ENCODE results near the gene RASGEF1B. TPM values are rescaled to one million over a fixed set of nuclear protein-coding genes. Genes with fewer than 3 reads are reported as not detected.
"Not testable (repeated sequence)": the region's sequence is repeated elsewhere in the genome, so short reads cannot be mapped to it uniquely, and the experiment has no call there.

Gene RASGEF1B
- total RNA-seq, 1 donor from 2014 or later: 1.0 TPM

DNA sequence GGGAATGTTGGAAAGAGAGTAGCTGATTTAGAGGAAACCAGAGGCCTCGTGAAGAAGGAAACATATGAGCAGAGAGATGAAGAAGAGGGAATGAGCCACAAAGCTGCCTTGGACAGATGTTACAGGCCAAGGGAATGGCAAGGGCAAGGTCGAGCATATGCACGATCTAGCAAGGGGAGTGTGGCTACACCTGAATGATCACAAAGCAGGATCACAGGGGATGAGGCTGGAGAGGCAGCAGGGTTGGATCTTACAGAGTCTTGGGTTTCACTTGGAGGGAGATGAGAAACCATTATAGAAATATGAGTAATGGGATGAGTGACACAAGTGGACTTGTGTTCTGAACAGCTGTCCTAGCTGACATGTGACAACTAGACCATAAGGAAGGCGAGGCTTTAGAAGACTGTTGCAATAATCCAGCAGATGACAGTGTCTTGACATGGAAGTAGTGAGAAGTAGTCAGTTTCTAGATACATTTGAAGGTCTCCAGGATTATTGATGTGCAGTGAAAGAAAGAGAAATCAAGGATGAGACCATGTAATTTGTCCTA, 58.7 kb downstream of the RASGEF1B start:
- no peak for DNase-seq (ENCODE audit: low read depth)
- no peak overlapping the region for H3K4me3 ChIP-seq (ENCODE audit: low read depth, low read length)
- TF ChIP-seq, protein P1, sequence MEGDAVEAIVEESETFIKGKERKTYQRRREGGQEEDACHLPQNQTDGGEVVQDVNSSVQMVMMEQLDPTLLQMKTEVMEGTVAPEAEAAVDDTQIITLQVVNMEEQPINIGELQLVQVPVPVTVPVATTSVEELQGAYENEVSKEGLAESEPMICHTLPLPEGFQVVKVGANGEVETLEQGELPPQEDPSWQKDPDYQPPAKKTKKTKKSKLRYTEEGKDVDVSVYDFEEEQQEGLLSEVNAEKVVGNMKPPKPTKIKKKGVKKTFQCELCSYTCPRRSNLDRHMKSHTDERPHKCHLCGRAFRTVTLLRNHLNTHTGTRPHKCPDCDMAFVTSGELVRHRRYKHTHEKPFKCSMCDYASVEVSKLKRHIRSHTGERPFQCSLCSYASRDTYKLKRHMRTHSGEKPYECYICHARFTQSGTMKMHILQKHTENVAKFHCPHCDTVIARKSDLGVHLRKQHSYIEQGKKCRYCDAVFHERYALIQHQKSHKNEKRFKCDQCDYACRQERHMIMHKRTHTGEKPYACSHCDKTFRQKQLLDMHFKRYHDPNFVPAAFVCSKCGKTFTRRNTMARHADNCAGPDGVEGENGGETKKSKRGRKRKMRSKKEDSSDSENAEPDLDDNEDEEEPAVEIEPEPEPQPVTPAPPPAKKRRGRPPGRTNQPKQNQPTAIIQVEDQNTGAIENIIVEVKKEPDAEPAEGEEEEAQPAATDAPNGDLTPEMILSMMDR (conservative IDR thresholded peaks at IDR 0.05; ENCODE audit: low read depth, low read length): no peak

DNA sequence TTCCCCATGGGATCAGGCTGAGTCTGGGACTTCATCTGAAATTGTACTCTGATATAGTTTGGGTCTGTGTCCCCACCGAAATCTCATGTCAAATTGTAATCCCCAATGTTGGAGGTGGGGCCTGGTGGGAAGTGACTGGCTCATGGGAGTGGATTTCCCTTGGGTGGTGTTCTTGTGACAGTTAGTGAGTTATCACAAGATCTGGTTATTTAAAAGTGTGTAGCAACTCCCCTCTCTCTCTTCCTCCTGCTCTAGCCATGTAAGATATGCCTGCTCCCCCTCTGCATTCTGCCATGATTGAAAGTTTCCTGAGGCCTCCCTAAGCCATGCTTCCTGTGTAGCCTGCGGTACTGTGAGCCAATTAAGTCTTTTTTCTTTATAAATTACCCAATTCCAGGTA, 61.0 kb downstream of the RASGEF1B start:
- no peak overlapping the region for H3K4me3 ChIP-seq (ENCODE audit: low read depth, low read length)
- TF ChIP-seq, protein P1 (conservative IDR thresholded peaks at IDR 0.05; ENCODE audit: low read depth, low read length): no peak
- no peak for DNase-seq (ENCODE audit: low read depth)

DNA sequence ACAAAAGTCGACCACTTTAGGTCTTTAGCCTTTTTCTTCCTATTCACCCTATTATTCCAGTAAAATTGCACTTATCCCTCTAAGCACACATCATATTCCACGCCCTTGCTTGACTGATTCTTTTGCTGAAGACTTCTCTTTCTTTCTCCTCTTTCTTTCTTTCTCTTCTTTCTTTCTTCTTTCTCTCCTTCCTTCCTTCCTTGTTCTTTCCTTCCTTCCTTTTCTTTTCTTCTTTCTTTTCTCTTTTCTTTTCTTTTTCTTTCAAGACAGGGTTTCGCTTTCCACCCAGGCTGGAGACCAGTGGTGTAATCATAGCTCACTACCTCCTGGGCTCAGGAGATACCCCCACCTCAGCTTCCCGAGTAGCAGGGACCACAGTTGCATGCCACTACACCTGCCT, 61.9 kb downstream of the RASGEF1B start:
- TF ChIP-seq, protein P1 (conservative IDR thresholded peaks at IDR 0.05; ENCODE audit: low read depth, low read length): no peak
- H3K4me3 ChIP-seq (ENCODE audit: low read depth, low read length): no peak overlapping the region
- no peak for DNase-seq (ENCODE audit: low read depth)

DNA sequence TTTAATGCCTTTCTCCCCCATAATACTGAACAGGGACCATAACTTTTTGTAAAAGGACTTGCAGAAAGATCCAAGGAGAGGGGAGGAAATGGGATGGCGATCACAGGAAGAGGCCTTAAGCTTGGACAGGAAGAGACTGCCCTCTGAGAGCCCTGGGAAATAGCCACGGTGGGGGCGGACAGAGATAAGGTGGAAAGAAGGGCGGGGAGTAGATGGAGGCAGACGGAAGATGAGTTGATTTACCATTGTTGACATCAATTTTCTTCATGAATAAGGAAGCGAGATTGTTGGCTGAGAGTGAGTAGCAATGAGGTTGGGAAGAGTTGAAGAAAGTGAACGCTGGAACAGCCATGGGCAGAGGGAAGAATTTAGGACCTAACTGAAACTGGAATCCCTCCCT, 63.4 kb downstream of the RASGEF1B start:
- no peak overlapping the region for H3K4me3 ChIP-seq (ENCODE audit: low read depth, low read length)
- DNase-seq (ENCODE audit: low read depth): no peak
- TF ChIP-seq, protein P1 (conservative IDR thresholded peaks at IDR 0.05; ENCODE audit: low read depth, low read length): no peak

DNA sequence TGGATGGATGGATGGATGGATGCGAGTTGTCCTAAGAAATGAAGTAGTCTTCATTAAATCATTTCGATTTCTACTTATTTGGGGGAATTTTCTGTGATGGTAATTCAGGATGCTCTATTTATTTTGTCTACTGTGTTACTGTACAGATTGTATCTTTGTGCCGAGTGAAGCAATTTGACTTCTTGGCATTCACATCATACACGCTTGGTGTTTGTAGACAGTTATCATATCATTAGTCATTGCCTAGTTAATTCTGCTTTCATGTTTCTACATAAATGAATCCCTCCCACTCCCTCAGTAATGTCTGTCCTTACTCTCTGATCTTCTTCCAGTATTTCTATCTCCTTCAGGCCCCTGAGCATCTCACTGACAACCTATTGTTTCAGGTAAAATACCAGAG, 64.0 kb downstream of the RASGEF1B start:
- DNase-seq (ENCODE audit: low read depth): no peak
- TF ChIP-seq, protein P1 (conservative IDR thresholded peaks at IDR 0.05; ENCODE audit: low read depth, low read length): no peak
- H3K4me3 ChIP-seq (ENCODE audit: low read depth, low read length): no peak overlapping the region

DNA sequence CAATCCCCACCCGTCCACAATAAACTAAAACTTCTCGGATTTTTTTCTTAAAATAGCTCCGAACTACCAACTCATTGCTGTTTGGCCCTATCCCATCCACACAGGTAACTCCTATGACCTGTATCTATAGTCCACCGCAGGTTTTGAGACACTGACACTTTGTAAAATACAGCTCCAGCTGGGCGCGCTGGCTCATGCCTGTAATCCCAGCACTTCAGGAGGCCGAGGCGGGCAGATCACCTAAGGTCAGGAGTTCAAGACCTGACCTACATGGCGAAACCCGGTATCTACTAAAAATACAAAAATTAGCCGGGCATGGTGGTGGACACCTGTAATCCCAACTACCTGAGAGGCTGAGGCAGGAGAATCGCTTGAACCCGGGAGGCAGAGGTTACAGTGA, 65.2 kb downstream of the RASGEF1B start:
- not testable (repeated sequence) for H3K4me3 ChIP-seq (ENCODE audit: low read depth, low read length); DNase-seq (ENCODE audit: low read depth)

DNA sequence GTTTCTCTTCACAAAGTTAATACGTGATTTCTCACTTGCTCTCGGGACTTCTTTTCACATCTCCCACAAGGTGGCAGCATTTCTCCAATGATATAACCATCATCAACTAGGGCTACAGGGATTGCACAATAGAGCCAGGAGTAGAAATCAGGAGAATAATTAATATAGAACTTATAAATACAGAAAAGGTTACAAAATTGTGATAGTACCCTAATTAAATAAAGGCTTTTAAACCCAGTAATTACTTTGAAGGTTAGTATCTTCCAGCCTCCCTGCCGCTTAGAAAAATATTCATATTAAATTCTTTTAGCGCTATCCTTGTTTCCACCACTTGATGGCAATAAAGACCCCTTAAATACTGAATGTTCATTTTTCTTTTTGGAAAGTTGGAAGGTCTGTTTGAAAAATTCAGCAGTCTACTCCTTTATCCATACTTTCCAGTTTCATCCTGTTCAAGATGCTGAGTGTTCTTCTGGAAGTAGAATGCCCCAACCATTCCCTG, 65.8 kb downstream of the RASGEF1B start:
- TF ChIP-seq, protein P1 (conservative IDR thresholded peaks at IDR 0.05; ENCODE audit: low read depth, low read length): peak; percentile 69
- H3K4me3 ChIP-seq (ENCODE audit: low read depth, low read length): peak overlapping the region; percentile 5
- peak; percentile 57 for DNase-seq (ENCODE audit: low read depth)

Data from epithelial cell of proximal tubule (primary cell).